IPS-15b (cell line): ENCODE measurements around the gene MKNK2.
"Not testable (repeated sequence)": the region's sequence is repeated elsewhere in the genome, so short reads cannot be mapped to it uniquely, and the experiment has no call there.

Experiments used
- H3K27me3 ChIP-seq: one replicate; pipeline ENCODE4 v1.6.1; 2013; ENCODE audit warnings: low read length; ENCODE audit not compliant: control insufficient read depth, insufficient read depth
- H3K36me3 ChIP-seq: one replicate; pipeline ENCODE4 v1.6.1; 2013; ENCODE audit warnings: low read length; ENCODE audit not compliant: control insufficient read depth, insufficient read depth
- H3K4me1 ChIP-seq: one replicate; pipeline ENCODE4 v1.6.1; 2013; ENCODE audit warnings: mild to moderate bottlenecking, low read length; ENCODE audit not compliant: control insufficient read depth, insufficient read depth
- H3K4me3 ChIP-seq: one replicate; pipeline ENCODE4 v1.5.1; 2013; ENCODE audit warnings: low read depth, low read length
- H3K9ac ChIP-seq: one replicate; pipeline ENCODE4 v1.6.1; 2013; ENCODE audit warnings: low read depth, mild to moderate bottlenecking, low read length
- H3K9me3 ChIP-seq: one replicate; pipeline ENCODE4 v1.6.1; 2013; ENCODE audit warnings: mild to moderate bottlenecking, low read length; ENCODE audit not compliant: control insufficient read depth, insufficient read depth

Gene MKNK2

DNA sequence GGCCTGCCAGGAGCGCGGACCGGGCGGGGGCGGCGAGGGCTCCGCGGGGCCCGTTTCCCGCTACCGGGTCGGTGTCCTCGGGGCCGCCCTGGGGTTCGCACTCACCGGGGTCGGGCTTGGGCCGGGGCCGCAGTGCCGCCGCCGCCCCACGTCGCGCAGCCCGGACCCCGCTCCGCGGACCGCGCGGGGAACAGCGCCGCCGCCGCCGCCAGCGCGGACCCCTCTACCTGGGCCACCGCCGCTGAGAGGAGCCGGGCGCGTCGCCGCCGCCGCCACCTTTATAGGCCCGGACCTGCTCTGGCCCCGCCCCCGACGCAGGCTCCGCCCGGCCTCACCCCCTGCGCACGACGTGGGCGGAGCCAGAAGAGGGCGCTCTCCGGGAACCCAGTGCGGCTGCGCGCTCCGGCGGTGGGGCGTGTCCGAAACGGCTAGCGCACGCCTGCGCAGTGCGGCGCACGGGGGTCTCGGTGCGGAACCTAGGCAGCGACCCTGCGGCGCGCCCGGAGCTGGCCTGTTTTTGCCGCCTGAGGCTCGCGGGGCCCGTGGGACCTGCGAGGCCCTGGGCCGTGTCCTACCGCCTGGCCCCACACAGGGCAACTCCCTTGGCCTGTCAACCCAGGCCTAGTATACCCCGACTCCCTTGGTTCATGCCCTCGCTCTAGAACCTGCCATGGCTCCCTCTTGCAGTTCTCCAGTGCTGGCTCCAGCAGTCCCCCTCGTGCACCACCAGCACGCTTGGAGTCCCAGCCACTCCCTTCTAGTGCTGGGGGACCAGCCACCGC, at the start of gene MKNK2:
TSS of gene MKNK2 (minus strand) at position 254 of the 782 bp plus-strand sequence. CDS start 393 bp downstream, outside the sequence.
- no peaks in the 10 kb centered on the region for H3K9me3 ChIP-seq
- H3K4me1 ChIP-seq, result no peaks in the 10 kb centered on the region
- H3K9ac ChIP-seq, result peak within 1 kb of the TSS; percentile 85
- peaks cover 21% of the 10 kb centered on the region for H3K36me3 ChIP-seq
- peak within 1 kb of the TSS; percentile 79 for H3K4me3 ChIP-seq
- no peaks in the 10 kb centered on the region for H3K27me3 ChIP-seq

DNA sequence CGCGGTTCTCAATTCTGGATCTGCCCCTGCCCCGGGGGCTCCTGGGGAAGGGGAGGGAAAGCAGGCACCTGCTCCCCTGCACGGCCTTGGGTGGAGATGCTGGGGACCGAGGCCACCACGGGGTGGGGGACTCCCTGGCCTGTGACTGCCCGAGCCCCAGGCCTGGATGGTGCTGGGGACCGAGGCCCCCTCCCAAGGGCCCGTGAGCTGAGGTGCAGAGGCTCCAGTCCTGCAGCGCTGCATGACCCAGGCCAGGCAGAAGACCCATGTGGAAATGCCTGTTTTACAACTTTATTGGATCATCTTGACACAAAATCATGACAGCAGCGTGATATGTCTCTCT, 49.6 kb upstream of the MKNK2 start:
- Histone ChIP-seq H3K4me3 (no peak overlapping the region), H3K4me1 (no peaks in the 10 kb centered on the region), H3K9ac (no peak overlapping the region), H3K9me3 (no peaks in the 10 kb centered on the region), H3K36me3 (peaks cover 52% of the 10 kb centered on the region), H3K27me3 (no peaks in the 10 kb centered on the region)

DNA sequence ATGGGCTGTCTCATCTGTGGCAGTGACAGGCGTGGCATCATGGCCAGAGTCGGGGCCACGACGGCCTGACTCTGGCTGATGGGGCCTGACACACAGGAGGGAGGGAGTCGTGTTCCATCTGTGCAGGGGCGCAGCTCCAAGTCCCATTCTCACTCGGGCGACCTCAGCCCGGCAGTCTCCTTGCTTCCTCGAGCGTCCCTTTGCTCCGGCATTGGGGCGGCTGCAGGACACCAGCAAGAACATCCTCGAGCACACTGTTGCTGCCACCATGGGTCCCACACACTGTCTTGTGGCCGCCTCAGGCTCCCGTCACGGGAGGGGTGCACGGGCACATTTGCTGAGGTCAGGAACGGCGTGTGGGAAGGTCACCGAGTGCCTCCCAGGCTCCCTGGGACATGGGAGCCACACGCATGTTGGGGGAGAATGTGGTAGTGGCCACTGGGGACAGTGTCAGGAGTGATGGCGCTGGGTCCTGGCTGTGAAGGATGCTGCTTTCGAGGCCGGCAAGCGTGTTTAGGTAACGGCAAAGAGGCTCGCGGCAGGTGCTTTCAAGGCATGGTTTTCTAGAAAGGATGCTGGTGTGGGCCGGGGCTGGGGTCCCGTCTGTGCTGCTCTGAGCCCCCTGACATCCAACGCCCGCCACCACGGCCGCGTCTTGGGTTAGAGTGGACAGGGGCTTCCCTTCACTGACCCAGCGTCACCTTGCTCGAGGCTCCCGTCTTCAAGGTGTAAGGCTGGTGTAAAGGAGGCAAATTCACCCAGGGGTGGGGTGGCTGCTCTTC, 49.1 kb upstream of the MKNK2 start:
- H3K36me3 ChIP-seq, result peaks cover 49% of the 10 kb centered on the region

DNA sequence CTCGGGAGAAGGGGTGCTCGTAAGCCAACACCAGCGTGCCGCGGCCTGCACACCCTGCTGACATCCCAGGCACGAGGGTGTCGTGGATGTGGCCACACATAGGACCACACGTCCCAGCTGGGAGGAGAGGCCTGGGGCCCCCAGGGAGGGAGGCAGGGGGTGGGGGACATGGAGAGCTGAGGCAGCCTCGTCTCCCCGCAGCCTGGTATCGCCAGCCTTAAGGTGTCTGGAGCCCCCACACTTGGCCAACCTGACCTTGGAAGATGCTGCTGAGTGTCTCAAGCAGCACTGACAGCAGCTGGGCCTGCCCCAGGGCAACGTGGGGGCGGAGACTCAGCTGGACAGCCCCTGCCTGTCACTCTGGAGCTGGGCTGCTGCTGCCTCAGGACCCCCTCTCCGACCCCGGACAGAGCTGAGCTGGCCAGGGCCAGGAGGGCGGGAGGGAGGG, 48.0 kb upstream of the MKNK2 start:
- H3K4me1 ChIP-seq, result no peaks in the 10 kb centered on the region
- peaks cover 42% of the 10 kb centered on the region for H3K36me3 ChIP-seq
- H3K9ac ChIP-seq, result no peak overlapping the region
- H3K9me3 ChIP-seq, result no peaks in the 10 kb centered on the region
- H3K27me3 ChIP-seq, result no peaks in the 10 kb centered on the region
- no peak overlapping the region for H3K4me3 ChIP-seq

More for the DNA sequence above, 49.1 kb upstream of the MKNK2 start:
- H3K9ac ChIP-seq, result no peak overlapping the region
- H3K4me1 ChIP-seq, result no peaks in the 10 kb centered on the region
- no peaks in the 10 kb centered on the region for H3K27me3 ChIP-seq
- H3K9me3 ChIP-seq, result no peaks in the 10 kb centered on the region
- H3K4me3 ChIP-seq, result no peak overlapping the region

DNA sequence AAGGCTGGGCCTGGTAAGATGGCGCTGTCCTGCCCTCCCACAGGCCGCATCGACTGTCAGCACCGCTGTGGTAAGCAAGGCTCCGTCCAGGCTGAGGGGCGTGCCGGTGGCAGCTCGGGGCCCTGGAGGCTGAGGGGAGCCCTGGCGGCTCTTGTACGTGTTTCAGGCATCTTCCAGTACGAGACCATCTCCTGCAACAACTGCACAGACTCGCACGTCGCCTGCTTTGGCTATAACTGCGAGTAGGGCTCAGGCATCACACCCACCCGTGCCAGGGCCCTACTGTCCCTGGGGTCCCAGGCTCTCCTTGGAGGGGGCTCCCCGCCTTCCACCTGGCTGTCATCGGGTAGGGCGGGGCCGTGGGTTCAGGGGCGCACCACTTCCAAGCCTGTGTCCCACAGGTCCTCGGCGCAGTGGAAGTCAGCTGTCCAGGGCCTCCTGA, 46.9 kb upstream of the MKNK2 start:
- Histone ChIP-seq H3K36me3 (peaks cover 33% of the 10 kb centered on the region), H3K9me3 (no peaks in the 10 kb centered on the region), H3K4me3 (no peak overlapping the region), H3K27me3 (no peaks in the 10 kb centered on the region), H3K9ac (no peak overlapping the region), H3K4me1 (no peaks in the 10 kb centered on the region)

DNA sequence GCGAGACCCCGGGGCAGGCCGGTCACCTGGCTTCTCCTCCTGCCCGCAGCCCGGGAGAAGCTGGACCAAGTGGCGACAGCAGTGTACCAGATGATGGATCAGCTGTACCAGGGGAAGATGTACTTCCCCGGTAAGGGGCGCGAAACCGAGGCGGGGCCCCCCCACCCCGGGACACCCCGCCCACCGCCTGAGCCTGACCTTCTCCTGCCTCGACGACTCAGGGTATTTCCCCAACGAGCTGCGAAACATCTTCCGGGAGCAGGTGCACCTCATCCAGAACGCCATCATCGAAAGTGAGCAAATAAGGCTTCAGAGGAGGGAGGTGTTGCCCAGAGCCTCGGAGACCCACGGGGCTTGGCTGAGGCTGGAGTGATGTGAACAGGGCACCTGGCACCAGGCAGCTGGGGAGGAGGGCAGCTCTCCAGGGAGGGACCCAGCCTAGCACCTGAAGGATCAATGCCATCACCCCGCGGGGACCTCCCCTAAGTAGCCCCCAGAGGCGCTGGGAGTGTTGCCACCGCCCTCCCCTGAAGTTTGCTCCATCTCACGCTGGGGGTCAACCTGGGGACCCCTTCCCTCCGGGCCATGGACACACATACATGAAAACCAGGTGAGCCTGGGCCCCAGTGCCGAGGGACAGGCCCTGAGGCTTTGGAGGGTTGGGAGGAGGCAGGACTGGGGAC, 46.3 kb upstream of the MKNK2 start:
- Histone ChIP-seq H3K4me3 (peak overlapping the region; percentile 55), H3K9ac (no peak overlapping the region), H3K4me1 (no peaks in the 10 kb centered on the region), H3K27me3 (no peaks in the 10 kb centered on the region), H3K9me3 (no peaks in the 10 kb centered on the region), H3K36me3 (peaks cover 31% of the 10 kb centered on the region)

DNA sequence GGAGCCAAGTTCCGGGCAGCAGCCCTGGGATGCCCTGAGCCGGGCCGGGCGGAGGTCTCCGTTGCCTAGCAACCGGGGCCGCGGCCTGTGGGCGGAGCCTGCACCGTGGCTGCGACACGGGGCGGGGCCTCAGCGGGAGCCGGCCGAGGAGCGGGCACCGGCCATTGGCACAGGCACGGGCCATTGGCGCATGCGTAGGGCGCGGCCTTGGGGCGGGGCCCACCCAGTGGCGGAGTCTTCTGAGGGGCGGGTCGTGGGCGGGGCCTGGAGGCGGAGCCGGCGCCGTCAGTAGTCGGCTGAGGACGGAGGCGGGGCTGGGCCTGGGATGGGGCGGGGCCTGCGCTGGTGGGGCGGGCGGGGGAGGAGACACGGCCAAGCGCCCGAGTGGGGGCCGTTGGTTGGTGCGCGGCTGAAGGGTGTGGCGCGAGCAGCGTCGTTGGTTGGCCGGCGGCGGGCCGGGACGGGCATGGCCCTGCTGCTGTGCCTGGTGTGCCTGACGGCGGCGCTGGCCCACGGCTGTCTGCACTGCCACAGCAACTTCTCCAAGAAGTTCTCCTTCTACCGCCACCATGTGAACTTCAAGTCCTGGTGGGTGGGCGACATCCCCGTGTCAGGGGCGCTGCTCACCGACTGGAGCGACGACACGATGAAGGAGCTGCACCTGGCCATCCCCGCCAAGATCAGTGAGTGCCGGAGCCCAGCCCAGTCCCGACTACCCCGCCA, 45.6 kb upstream of the MKNK2 start, which contains the start of gene IZUMO4:
TSS of gene IZUMO4 (plus strand) at position 436 of the 723 bp plus-strand sequence. CDS start at position 467, 31 bp downstream.
- Histone ChIP-seq H3K4me3 (peak within 1 kb of the TSS; percentile 55), H3K36me3 (peaks cover 24% of the 10 kb centered on the region), H3K4me1 (no peaks in the 10 kb centered on the region), H3K27me3 (no peaks in the 10 kb centered on the region), H3K9ac (no peak within 1 kb of the TSS), H3K9me3 (no peaks in the 10 kb centered on the region)

DNA sequence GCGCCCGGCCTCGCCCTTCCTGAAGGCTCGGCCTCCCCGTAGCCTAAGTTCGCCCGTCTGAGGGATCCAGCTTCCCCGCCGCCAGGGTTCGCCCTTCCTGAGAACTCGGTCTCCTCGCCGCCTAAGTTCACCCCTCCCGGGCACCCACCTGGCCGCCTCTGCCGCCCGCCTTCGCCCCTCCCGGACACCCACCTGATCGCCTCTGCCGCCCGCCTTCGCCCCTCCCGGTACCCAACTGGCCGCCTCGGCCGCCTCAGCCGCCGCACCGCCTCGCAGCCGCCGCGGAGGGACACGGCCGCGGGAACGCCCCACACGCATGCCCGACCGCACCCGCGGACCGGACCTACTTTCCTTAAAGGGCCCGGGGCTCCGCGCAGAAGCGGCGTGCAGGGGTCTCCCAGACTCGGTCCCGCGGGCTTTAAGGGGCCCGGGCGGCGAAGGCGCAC, 45.0 kb upstream of the MKNK2 start, which contains the start of gene MOB3A:
TSS of gene MOB3A (minus strand) at position 293 of the 446 bp plus-strand sequence. CDS start 17,766 bp downstream, outside the sequence.
- H3K9ac ChIP-seq, result no peak within 1 kb of the TSS
- no peaks in the 10 kb centered on the region for H3K4me1 ChIP-seq
- no peaks in the 10 kb centered on the region for H3K27me3 ChIP-seq
- peaks cover 19% of the 10 kb centered on the region for H3K36me3 ChIP-seq
- peak within 1 kb of the TSS; percentile 55 for H3K4me3 ChIP-seq
- no peaks in the 10 kb centered on the region for H3K9me3 ChIP-seq

DNA sequence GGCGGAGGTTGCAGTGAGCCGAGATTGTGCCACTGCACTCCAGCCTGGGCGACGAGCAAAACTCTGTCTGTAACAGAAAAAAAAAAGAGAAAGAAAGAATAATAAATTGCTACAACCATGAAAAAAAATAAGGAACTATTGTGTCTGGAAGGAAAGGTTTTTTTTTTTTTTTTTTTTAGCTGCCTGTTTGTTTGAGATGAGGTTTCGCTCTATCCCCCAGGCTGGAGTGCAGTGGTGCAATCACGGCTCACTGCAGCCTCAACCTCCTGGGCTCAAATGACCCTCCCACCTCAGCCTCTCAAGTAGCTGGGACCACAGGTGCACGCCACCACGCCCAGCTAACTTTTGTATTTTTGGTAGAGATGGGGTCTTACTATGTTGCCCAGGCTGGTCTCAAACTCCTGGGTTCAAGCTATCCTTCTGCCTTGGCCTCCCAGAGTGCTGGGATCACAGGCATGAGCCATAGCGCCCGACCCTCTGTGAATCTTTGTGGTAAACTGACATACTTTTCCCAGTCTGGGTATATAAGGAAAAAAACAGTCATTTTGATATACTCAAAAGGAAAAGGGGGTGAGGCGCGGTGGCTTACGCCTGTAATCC, 41.0 kb upstream of the MKNK2 start:
- not testable (repeated sequence) for H3K9ac ChIP-seq, H3K27me3 ChIP-seq, H3K4me3 ChIP-seq, H3K4me1 ChIP-seq, H3K9me3 ChIP-seq, H3K36me3 ChIP-seq

DNA sequence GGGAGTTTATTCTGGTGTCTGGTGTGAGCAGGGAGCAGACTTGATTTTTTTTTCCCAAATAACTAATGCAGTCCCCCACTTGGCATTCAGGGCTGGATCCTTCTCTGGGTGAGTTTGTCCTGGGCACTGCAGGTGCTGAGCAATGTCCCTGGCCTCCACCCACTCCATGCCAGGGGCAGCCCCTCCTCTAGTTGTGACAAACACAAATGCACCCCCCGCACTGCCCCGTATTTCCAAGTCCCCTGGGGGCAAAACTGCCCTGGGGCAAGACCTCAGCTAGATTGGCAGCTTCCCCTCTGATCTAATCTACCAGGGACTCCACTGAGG, 38.6 kb upstream of the MKNK2 start:
- H3K27me3 ChIP-seq, result no peaks in the 10 kb centered on the region
- H3K9ac ChIP-seq, result no peak overlapping the region
- no peaks in the 10 kb centered on the region for H3K9me3 ChIP-seq
- peaks cover 2% of the 10 kb centered on the region for H3K36me3 ChIP-seq
- H3K4me1 ChIP-seq, result no peaks in the 10 kb centered on the region
- no peak overlapping the region for H3K4me3 ChIP-seq
